ENCODE data around the gene CCDC12. TPM values are rescaled to one million over a fixed set of nuclear protein-coding genes. Genes with fewer than 3 reads are reported as not detected.

CCDC12 gene
- total and polyA plus RNA-seq, 9 of the 15 experiments (the other 6 are each of a cell fraction or from before 2014, with no cell fraction given), result 8.9 to 201 (median 86.9) TPM

DNA sequence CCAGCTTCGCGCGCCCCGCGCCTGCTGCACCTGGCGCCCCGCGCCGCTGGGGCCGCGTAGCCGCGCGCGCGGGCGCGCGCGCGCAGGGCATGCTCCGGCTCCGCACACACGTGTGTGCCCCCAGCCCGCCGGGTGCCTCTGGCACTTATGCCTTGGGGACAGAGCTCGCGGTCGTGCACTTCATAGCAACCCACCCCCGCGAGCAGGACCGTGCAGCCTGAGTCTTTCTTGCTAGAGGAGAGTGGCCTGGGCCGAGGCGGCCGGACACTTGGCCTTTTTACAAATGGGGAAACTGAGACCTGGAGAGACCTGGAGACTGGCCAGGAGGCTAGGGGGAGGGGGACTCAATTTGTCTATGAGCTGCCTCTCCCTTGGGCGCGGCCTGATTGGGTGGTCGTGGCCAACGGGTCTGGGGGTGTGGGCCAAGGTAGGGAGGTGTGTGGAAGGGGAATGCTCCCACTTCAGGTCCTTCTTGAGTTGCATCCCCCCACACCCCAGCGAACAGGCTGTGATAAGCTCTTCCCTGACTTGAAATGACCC is 3.5 kb upstream of the CCDC12 start:
- BruUV-seq (replicated peaks), result no TSS peak
- peak overlapping the region; percentile 68 for H3K27ac ChIP-seq (ENCODE audit: extremely low read depth, low read depth, low read length)
- H2AFZ ChIP-seq (ENCODE audit: low read depth, low read length), result peak overlapping the region; percentile 58
- no peaks in the 10 kb centered on the region for H4K20me1 ChIP-seq (replicated peaks; ENCODE audit: control insufficient read depth, insufficient read depth, low read length)
- H3K9me1 ChIP-seq (ENCODE audit: control insufficient read depth, insufficient read depth, low read length), result no peaks in the 10 kb centered on the region
- no peaks in the 10 kb centered on the region for H3K27me3 ChIP-seq (ENCODE audit: control insufficient read depth in 2 of 2, insufficient read depth in 2 of 2, low read length in 2 of 2)
- intact Hi-C loops (cut with micrococcal nuclease) (loop anchor here (1.0 to 5.0 kb wide), 3 partner anchors 7 to 48 kb away; no protein-coding TSS in a partner anchor), in situ Hi-C loops (cut with MboI) (no loop called here)
- ChIA-PET CTCF (ENCODE audit: low intra/inter-chr PET ratio) (no interaction called here), POLR2A (interaction anchor here (0.6 to 4.4 kb wide), 17 partner anchors 8 to 270 kb away, joined by 3 to 35 read pairs (median 4); no protein-coding TSS in a partner anchor)
- H3K9ac ChIP-seq (ENCODE audit: insufficient read depth in 1 of 2, low read depth in 2 of 2, low read length in 2 of 2), result peak overlapping the region; percentile 94 to 98
- peak overlapping the region; percentile 74 for H3K4me3 ChIP-seq
- peak overlapping the region; percentile 98 for H3K4me2 ChIP-seq (ENCODE audit: insufficient read depth, low read length)
- H3K4me1 ChIP-seq (replicated peaks in 1 of 2; ENCODE audit: control insufficient read depth in 2 of 2, insufficient read depth in 2 of 2, low read length in 2 of 2), result peaks cover 29 to 65% of the 10 kb centered on the region in 2 experiments
- no peaks in the 10 kb centered on the region for H3K9me3 ChIP-seq (replicated peaks; ENCODE audit: control insufficient read depth, insufficient read depth, low read depth, low read length)
- ATAC-seq, result no peak
- 1% methylated on average over 30 of the region's 40 CpGs for WGBS (ENCODE audit: insufficient coverage, low coverage, missing lambda C conversion rate)
- no peak for FAIRE-seq
- H3K36me3 ChIP-seq (ENCODE audit: control insufficient read depth, insufficient read depth, low read length), result peaks cover 3% of the 10 kb centered on the region; the same call in 1 of the 3 replicates
- peaks cover 67% of the 10 kb centered on the region for H3K79me2 ChIP-seq (ENCODE audit: control insufficient read depth, insufficient read depth, low read length)
- DNase-seq (ENCODE audit: extremely low read depth in 1 of 4, low spot score in 3 of 4), result peak in 1 of 4 experiments; percentile 44
- TF ChIP-seq MYC (IDR thresholded peaks at IDR 0.05; ENCODE audit: low read depth, low read length) (0 out of 2 replicates have a peak, but pooled peaks have one; percentile 9), MYC (CRISPR knock-in tag; IDR thresholded peaks at IDR 0.05; ENCODE audit: borderline replicate concordance, low read depth) (no peak), POLR2H (tag; IDR thresholded peaks at IDR 0.05; ENCODE audit: low read depth) (no peak), CSDE1 (IDR thresholded peaks at IDR 0.05) (no peak), ZC3H4 (CRISPR knock-in tag; IDR thresholded peaks at IDR 0.05; ENCODE audit: borderline replicate concordance) (peak; percentile 84; the same call in 1 of the 2 replicates), EGR1 (conservative IDR thresholded peaks at IDR 0.05) (peak; percentile 33), OTX1 (CRISPR knock-in tag; IDR thresholded peaks at IDR 0.05) (no peak), ZNF707 (CRISPR knock-in tag; conservative IDR thresholded peaks at IDR 0.05) (no peak), NR2C2 (CRISPR knock-in tag; IDR thresholded peaks at IDR 0.05) (peak; percentile 39; the same call in 1 of the 2 replicates), NR2C2 (tag; IDR thresholded peaks at IDR 0.05) (no peak), ELF4 (CRISPR knock-in tag; IDR thresholded peaks at IDR 0.05) (no peak), ZSCAN29 (IDR thresholded peaks at IDR 0.05) (0 out of 2 replicates have a peak, but pooled peaks have one; percentile 32), ZNF766 (CRISPR knock-in tag; conservative IDR thresholded peaks at IDR 0.05) (no peak; the same call in 1 of the 2 replicates)
- TF ChIP-seq, protein P1, sequence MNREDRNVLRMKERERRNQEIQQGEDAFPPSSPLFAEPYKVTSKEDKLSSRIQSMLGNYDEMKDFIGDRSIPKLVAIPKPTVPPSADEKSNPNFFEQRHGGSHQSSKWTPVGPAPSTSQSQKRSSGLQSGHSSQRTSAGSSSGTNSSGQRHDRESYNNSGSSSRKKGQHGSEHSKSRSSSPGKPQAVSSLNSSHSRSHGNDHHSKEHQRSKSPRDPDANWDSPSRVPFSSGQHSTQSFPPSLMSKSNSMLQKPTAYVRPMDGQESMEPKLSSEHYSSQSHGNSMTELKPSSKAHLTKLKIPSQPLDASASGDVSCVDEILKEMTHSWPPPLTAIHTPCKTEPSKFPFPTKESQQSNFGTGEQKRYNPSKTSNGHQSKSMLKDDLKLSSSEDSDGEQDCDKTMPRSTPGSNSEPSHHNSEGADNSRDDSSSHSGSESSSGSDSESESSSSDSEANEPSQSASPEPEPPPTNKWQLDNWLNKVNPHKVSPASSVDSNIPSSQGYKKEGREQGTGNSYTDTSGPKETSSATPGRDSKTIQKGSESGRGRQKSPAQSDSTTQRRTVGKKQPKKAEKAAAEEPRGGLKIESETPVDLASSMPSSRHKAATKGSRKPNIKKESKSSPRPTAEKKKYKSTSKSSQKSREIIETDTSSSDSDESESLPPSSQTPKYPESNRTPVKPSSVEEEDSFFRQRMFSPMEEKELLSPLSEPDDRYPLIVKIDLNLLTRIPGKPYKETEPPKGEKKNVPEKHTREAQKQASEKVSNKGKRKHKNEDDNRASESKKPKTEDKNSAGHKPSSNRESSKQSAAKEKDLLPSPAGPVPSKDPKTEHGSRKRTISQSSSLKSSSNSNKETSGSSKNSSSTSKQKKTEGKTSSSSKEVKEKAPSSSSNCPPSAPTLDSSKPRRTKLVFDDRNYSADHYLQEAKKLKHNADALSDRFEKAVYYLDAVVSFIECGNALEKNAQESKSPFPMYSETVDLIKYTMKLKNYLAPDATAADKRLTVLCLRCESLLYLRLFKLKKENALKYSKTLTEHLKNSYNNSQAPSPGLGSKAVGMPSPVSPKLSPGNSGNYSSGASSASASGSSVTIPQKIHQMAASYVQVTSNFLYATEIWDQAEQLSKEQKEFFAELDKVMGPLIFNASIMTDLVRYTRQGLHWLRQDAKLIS (CRISPR knock-in tag; IDR thresholded peaks at IDR 0.05), result 0 out of 2 replicates have a peak, but pooled peaks have one; percentile 44
- TF ChIP-seq, protein P2, sequence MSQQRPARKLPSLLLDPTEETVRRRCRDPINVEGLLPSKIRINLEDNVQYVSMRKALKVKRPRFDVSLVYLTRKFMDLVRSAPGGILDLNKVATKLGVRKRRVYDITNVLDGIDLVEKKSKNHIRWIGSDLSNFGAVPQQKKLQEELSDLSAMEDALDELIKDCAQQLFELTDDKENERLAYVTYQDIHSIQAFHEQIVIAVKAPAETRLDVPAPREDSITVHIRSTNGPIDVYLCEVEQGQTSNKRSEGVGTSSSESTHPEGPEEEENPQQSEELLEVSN (IDR thresholded peaks at IDR 0.05; ENCODE audit: borderline replicate concordance in 1 of 2, extremely low read depth in 1 of 2, insufficient read depth in 1 of 2, insufficient read length in 1 of 2, low read depth in 1 of 2, low read length in 1 of 2, poor library complexity in 1 of 2, severe bottlenecking in 1 of 2), result peak in 1 of 2 experiments; percentile 60
- TF ChIP-seq, protein P3, sequence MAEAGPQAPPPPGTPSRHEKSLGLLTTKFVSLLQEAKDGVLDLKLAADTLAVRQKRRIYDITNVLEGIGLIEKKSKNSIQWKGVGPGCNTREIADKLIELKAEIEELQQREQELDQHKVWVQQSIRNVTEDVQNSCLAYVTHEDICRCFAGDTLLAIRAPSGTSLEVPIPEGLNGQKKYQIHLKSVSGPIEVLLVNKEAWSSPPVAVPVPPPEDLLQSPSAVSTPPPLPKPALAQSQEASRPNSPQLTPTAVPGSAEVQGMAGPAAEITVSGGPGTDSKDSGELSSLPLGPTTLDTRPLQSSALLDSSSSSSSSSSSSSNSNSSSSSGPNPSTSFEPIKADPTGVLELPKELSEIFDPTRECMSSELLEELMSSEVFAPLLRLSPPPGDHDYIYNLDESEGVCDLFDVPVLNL (CRISPR knock-in tag; IDR thresholded peaks at IDR 0.05; ENCODE audit: low read depth), result 0 out of 2 replicates have a peak, but pooled peaks have one; percentile 59
